GM10248 (cell line): Measurements from ENCODE around the gene METTL18.

Experiments
- CTCF ChIA-PET: fragments of 300-600 bp; sonication (Branson Sonifier 250); formaldehyde crosslinking; extraction: SDS; loops from one replicate; lab custom pipeline; 2021; ENCODE audit warnings: antibody characterized with exemption; lab: Yijun Ruan, JAX
- POLR2A ChIA-PET: fragments of 350-650 bp; sonication (Branson Sonifier 250); formaldehyde crosslinking; extraction: SDS; loops from one replicate; lab custom pipeline; 2020; ENCODE audit warnings: antibody characterized with exemption; lab: Yijun Ruan, JAX
- DNase-seq: peaks from one replicate; pipeline ENCODE4 v3.0.0; 2012; ENCODE audit errors: extremely low spot score
- CTCF ChIP-seq: IDR thresholded peaks from 2 replicates; pipeline ENCODE4 v1.5.1; 2012; ENCODE audit warnings: mild to moderate bottlenecking, low read depth; ENCODE audit errors: extremely low read depth, missing control alignments, control extremely low read depth

Gene METTL18

GRCh38 chr1:169779970-169780369 is 14.7 kb downstream of the METTL18 start:
- POLR2A ChIA-PET = no interaction called here
- no peak for TF ChIP-seq CTCF
- CTCF ChIA-PET = no interaction called here
- no peak for DNase-seq

- CTCF ChIA-PET = no interaction called here
- TF ChIP-seq CTCF = no peak
- POLR2A ChIA-PET = no interaction called here
- no peak for DNase-seq
These were observed 15.6 kb downstream of the METTL18 start for GRCh38 chr1:169779150-169779549.

- ChIA-PET CTCF (no interaction called here), POLR2A (no interaction called here)
- no peak for DNase-seq
These were observed 18.3 kb downstream of the METTL18 start for GRCh38 chr1:169776440-169776839.

GRCh38 chr1:169768161-169768560 is 26.5 kb downstream of the METTL18 start:
- POLR2A ChIA-PET = no interaction called here
- no peak for TF ChIP-seq CTCF
- no peak for DNase-seq
- CTCF ChIA-PET = interaction anchor here (0.6 kb wide), 1 partner anchor 43 kb away, joined by 3 read pairs; no protein-coding TSS in a partner anchor

More at GRCh38 chr1:169776440-169776839, 18.3 kb downstream of the METTL18 start:
- TF ChIP-seq CTCF = no peak

- CTCF ChIA-PET = interaction anchor here (0.7 to 2.0 kb wide), 2 partner anchors 26 to 44 kb away, joined by 3 to 5 read pairs; no protein-coding TSS in a partner anchor
- no peak for DNase-seq
- POLR2A ChIA-PET = no interaction called here
- TF ChIP-seq CTCF = no peak
These were observed 29.0 kb downstream of the METTL18 start for GRCh38 chr1:169765580-169766331.

- TF ChIP-seq CTCF = no peak
- ChIA-PET POLR2A (no interaction called here), CTCF (no interaction called here)
- DNase-seq = no peak
These were observed 29.8 kb downstream of the METTL18 start for GRCh38 chr1:169764919-169765318.

- no peak for DNase-seq
- POLR2A ChIA-PET = no interaction called here
- TF ChIP-seq CTCF = no peak
- CTCF ChIA-PET = interaction anchor here (0.8 to 1.8 kb wide), 3 partner anchors 10 to 161 kb away, joined by 3 to 5 read pairs (median 3); no protein-coding TSS in a partner anchor
These were observed 32.0 kb downstream of the METTL18 start for GRCh38 chr1:169762699-169763098.
